ENCODE data around the gene PAQR4.

The PAQR4 gene

GRCh38 chr16:2964475-2965336, 4.4 kb upstream of the PAQR4 start:
- DNase-seq (ENCODE audit: low read depth) = no peak

- no peak for DNase-seq (ENCODE audit: low read depth)
These were observed 2.9 kb upstream of the PAQR4 start for GRCh38 chr16:2966043-2966807.

GRCh38 chr16:2966808-2967191, 2.3 kb upstream of the PAQR4 start:
- no peak for DNase-seq (ENCODE audit: low read depth)

GRCh38 chr16:2967211-2967631, 1.9 kb upstream of the PAQR4 start:
- no peak for DNase-seq (ENCODE audit: low read depth)

- DNase-seq (ENCODE audit: low read depth) = no peak
These were observed 1.4 kb upstream of the PAQR4 start for GRCh38 chr16:2967721-2968161.

GRCh38 chr16:2968368-2968737, 795 bp upstream of the PAQR4 start:
- DNase-seq (ENCODE audit: low read depth) = no peak

- no peak for DNase-seq (ENCODE audit: low read depth)
These were observed 685 bp downstream of the PAQR4 start for GRCh38 chr16:2969545-2970521.

- no peak for DNase-seq (ENCODE audit: low read depth)
These were observed 1.4 kb downstream of the PAQR4 start for GRCh38 chr16:2970563-2970962.

- no peak for DNase-seq (ENCODE audit: low read depth)
These were observed 2.2 kb downstream of the PAQR4 start for GRCh38 chr16:2971134-2971984.

- no peak for DNase-seq (ENCODE audit: low read depth)
These were observed 3.0 kb downstream of the PAQR4 start for GRCh38 chr16:2971985-2972784.

- no peak for DNase-seq (ENCODE audit: low read depth)
These were observed 3.9 kb downstream of the PAQR4 start for GRCh38 chr16:2973093-2973492.

- DNase-seq (ENCODE audit: low read depth) = no peak
These were observed 4.6 kb downstream of the PAQR4 start for GRCh38 chr16:2973605-2974318.

GRCh38 chr16:2974319-2975056, 5.3 kb downstream of the PAQR4 start:
- no peak for DNase-seq (ENCODE audit: low read depth)

- no peak for DNase-seq (ENCODE audit: low read depth)
These were observed 6.1 kb downstream of the PAQR4 start for GRCh38 chr16:2975161-2975795.

GRCh38 chr16:2976201-2976600, 7.1 kb downstream of the PAQR4 start:
- no peak for DNase-seq (ENCODE audit: low read depth)

GRCh38 chr16:2976673-2977072, 7.5 kb downstream of the PAQR4 start:
- DNase-seq (ENCODE audit: low read depth) = no peak

- no peak for DNase-seq (ENCODE audit: low read depth)
These were observed 8.3 kb downstream of the PAQR4 start for GRCh38 chr16:2977440-2977839.

GRCh38 chr16:2979669-2980226, 10.6 kb downstream of the PAQR4 start:
- no peak for DNase-seq (ENCODE audit: low read depth)

All from stimulated activated CD8-positive, alpha-beta memory T cell treated with anti-CD3 and anti-CD28 coated beads, Interleukin-15, amount 100 ng/mL, for 24 hours (primary cell).